ENCODE data around the gene NAA10.

Gene NAA10

DNA sequence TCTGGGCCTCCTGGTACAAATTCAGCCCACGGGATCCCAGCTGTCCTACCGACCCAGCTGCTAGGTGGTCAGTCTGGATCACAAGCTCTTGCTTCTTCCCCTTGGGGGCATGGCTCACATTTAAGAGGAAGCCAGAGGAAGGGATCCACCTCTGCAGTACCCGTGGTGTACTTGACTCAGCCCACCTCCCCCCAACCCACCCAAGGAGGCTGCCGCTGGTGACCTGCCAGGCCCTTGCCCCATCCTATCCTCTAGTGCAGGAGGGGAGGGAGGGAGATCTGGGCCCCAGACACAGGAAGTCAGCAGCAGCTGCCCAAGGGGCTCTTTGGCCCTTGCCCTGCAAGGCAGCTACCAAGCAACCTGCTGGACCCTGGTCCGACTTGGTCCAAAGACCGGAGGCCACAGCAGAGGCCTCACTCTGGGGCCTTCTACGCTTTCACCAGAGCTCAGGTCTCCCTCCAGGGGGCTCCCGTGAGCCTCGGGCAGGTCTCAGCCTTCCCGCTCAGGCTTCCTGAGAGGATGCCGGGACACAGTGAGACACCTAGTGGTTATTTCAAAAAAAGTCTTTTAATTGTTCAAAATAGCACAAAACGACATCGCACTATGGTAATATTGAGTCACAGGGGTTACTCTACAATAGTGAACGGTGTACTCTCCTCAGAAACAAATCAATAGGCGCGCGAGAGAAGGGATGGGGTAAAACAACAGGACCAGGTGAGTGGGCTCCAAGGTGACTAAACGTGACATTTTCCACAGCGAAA, 12.4 kb upstream of the NAA10 start:
- peak; percentile 84 for FAIRE-seq

DNA sequence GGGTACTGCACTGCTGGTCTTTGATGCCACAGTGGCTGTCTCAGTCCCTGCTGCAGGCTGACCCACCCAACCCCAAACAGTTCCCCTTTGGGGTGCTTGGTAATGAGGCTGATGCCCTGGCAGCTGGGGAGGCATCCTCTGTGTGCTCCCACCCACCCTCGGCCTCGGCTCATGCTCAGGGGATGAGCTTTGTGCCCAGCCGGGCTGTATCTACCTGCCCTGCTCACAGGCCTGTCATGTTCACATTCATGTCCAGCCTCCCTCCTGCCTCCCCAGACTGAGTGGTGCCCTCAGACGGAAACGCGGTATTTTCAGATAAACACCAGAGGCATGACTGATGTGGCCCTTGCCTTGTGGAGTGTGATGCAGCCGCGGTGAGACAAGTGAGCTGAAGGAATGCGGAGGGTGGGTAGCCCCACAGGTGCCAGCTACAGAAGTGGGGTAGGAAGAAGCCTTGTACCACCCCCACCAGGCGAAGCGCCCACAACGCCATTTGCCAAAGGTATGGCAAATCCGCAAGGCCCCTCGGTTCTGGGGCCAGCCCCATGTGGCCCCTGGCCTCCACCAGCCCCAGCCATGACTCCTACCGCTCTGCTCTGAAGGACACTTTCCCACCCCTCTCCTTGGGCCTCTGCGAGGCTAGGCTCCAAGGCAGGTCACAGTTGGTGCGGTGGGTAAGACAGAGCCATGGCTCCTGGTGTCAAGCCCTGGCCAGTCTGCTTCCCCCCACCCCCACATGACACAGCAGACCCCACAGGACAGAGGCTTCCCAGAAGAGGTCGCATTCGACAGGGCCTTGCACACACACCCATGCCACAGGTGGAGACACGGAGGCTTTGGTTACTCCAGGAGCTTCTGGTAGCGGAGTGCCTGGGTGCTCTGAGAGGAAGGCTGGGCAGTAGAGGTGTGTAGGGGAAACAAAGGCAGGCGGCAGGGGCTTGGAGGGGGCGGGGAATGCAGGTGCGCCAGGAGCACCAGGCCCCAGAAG, 11.4 kb upstream of the NAA10 start:
- no peak for FAIRE-seq

DNA sequence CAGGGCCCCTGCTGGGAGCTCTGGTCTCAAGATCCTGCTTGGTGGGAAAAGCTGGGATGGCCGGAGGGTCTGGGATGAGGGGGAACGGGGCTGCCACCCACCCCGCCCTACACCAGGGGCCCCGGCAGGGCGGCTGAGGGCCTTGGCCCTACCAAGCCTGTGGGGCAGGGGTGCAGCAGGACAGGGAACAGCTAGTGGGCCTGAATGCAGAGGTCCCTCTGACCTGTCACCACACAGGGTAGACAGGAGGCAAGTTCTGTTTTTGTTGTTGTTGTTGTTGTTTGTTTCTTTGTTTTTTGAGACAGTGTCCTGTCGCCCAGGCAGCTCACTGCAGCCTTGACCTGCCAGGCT, 9.9 kb upstream of the NAA10 start:
- FAIRE-seq, result no peak

DNA sequence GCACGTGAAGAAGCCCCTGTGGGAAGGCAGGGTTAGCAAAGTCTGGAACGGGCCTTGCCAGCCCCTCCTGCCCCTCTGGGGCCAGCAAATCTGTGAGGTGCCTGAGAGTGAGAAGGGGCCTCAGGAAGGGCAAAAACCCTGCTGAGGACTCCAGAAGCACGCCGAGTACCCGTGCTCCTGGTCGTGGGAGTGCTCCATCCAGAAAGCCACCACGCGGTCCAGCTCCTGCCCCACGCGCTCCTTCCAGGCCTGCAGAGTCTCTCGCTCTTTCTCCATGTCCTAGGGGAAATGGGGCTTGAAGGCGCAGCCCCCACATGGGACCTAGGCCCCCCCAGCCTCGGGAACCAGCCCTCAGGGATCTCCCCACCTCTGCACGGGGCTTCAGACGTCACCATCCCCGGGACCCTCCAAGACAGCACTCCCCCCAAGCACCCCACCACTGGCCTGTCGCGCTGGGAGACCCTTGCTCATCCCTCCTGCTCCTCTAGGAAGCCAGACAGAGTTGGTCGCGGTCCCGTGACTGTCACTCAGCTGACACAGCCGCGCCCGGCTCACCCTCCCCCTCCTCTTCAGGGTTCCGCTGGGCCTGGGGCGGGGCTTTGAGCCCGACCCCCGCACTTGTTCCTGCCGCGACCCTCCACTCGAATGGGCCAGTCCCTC, 9.4 kb upstream of the NAA10 start, which contains the start of gene RENBP:
TSS of gene RENBP (minus strand) at position 504 of the 660 bp plus-strand sequence. CDS start at position 471, 33 bp downstream.
- no peak for FAIRE-seq

DNA sequence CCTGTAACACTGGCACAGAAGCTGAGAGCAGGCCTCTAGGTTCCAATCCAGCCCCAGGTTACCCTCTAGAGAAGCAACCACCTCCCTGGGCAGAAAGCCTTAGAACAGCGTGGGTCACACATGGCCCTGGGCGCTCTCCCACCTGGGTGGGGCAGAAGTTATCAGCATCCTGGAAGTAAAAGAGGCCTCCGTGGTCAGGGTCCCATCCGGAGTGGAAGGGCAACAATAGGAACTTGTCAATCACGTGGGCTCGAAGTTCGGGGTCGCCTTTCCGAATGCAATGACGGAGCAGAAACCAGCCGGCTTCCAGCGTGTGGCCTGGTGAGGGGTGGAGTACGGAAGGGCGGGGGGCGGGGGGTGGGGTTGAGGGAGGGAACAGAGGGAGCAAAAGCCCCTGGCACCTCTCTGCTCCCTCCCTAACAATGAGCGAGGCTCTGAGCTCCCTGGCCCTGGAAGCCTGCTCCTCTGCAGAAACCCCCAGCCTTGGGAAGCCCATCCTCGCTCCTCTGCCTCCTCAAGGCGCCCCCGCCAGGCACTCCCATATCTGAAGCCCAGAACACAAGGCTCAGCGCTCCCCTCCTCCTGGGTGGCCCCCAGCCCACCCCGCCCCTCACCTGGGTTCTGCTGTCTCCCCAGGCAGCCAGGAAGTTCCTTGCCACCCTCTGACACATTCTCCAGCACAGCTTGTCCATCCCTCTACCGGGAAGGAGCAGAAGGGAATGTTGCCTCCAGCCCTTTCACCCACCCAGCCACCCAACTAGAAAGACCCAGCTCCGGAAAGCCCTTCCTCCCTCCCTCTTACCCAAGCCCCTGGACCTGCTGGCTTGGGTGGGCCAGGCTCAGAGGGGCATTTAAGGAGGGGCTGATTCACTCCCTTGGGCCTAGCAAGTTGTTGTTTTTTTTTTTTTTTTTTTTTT, 6.8 kb upstream of the NAA10 start:
- no peak for FAIRE-seq

DNA sequence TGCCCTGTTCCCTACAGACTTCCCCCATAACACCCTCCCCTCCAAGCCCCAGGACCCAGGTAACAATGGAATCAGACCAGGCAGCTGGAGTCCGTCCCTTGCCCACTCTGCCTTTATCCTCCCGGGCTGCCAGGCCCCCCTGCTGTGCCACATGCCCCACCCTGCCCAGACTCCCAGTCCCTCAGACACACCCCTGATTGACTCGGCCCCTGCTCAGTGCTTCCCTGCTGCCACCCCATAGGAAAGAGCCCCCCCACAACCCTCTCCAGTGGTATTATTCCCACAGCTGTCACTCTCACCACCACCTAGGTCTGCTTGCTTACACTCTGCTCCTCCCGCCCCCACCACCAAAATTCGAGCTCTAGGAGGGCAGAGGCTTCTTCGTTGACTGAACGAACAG, 4.7 kb upstream of the NAA10 start:
- no peak for FAIRE-seq

DNA sequence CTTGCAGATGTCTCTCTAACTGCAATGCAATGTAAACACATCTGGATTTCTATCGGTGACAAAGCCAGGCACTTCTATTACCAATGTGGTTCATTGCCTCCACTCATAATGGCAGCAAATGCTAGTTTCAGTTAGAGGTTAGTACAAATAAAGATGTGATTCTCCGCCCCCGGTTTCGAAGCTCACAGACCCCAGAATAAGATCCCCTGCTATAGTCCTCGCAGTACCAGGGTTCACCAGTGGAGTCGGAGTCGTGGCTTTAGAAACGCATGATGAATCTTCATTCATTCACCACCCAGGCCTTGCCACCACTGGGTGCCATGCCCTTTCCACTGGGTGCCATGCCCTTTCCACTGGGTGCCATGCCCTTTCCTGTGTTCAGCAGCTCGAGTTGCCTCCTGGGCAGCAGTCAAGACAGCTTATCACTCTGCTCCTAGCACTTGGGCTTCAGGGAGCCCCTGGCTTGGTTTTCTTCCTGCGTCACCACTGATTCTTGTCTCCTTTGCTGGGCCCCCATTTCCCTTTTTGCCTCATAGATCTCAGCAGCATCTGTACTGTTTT, 3.5 kb upstream of the NAA10 start:
- FAIRE-seq, result no peak

DNA sequence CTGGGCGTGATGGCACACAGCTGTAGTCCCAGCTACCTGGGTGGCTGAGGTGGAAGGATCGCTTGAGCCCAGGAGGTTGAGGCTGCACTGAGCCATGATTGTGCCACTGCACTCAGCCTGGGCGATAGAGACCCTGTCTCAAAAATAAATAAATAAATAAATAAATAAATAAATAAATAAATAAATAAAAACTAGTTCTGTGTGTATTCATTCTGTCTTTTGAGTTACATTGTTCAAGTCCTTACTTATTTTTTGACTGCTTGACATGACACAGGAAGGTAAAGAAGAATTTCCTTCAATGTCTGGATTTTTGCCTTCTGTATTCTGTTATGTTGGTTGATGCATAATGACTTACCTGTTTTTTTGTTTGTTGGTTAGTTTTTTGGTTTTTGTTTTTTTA, 2.2 kb upstream of the NAA10 start:
- no peak for FAIRE-seq

DNA sequence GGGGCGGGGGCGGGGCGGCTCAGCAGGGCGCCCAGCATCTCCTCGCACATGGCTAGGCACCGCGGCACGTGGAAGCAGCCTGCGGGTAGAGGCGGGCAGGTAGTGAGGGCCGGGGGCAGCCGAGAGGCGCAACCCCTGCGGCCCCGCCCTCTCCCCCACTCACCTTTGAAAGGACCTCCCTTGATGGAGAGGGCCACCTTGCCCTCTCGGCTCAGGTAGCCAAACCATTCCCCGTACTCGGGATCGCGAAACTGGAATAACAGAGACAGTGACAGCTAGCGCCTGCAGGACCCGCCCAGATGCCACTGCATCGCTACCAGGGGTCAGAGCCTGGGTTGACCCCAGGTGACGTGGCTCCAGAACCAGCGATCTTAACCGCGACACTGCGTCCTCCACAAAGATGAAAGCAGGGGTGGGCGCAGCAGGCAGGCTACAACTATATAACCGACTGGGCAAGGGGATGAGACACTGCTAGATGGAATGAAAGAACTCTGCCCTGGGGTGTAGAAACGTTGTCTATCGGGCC, 552 bp upstream of the NAA10 start:
- FAIRE-seq, result no peak

DNA sequence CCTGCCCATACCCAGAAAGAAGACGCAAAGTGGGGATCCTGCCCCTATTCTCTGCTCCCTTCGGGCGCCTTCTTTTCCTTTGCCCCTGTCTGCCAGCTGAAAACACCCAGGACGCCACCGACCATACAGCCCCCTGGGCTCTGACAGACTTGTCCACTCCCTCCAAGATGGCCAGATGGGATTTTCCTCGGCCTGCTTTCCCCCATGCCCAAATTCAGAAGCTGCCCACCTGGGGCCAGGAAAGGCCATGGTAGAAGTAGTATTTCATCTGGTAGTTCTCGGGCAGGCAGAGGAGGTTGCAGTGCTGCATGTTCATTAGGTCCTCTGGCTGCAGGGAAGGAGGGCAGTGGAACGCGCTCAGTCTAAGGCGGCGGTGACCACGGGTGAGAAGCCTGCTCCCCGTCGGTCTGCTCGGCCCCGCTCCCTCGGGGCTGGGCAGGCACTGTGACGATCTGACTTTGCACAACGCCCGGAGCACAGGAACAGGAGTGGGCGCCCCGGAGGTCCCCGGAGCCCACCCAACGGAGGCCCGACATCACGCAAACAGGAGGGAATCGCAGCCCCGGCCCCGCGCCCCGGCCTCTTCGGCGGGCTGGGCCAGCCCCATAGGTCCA, 582 bp downstream of the NAA10 start:
- no peak for FAIRE-seq

DNA sequence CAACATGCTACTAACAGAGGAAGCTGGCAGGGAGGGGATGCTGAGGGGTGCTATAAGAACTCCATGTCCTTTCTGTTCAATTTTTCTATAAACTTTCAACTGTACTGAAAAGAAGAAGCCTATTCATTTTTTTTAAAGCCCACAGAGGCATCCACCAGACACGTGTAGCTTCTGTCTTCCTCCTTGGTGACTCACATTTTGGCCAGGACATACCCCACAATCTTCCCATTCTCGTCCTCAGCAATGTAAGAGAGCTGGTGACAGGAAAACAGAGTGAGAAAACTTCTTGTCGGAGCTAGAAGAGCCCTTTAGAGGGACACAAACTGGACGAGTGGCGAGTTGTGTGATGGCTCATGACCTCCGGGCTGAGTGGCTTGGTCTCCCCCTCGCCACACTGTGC, 1.1 kb downstream of the NAA10 start:
- no peak for FAIRE-seq

DNA sequence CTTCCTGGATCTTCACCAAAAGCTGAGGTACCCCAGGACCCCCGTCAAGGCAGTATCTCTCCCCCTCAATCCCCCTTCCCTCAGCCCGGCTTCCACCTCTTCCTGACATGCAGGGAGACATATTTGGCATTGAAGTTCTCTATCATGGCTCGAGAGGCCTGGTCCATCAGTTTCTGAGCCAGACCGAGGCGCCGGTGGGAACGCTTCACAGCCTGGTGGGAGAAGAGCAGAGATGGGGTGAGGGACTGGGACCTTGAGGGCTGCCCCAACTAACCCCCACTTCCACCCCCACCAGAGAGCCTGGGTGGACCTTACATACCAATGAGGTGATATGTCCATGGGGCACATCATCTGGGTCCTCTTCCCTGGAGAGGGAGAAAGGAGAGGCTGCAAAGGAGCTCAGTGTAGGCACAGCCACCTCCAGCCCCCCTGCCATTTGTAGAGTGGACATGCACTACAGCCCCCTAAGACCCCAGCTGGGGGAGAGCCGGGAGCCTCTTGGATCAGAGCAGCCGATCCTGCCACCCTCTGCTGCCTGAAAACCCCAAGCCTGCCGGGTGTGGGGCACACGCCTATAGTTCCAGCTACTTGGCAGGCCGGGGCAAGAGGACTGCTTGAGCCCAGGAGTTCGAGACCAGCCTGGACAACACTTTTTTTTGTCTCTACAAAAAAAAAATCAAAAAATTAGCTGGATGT, 2.5 kb downstream of the NAA10 start:
- FAIRE-seq, result no peak

DNA sequence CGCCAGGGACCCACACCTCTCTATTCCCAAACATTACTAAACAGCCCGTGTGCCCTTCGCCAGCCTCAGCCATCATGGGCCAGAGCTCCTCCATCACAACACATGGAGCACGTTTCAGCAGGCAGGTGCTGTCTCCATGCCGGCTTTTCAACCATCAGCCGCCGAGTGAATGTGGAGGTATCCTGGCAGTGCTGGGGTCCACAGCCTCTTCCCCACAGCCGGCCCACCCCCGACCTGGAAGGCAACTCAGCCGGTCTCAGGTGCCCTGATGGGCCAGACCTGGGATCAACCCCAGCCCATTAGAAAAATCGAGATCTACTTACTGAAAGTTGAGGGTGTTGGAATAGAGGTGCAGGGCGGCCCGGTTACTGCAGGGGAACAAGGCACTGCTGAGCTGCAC, 3.1 kb downstream of the NAA10 start:
- no peak for FAIRE-seq

DNA sequence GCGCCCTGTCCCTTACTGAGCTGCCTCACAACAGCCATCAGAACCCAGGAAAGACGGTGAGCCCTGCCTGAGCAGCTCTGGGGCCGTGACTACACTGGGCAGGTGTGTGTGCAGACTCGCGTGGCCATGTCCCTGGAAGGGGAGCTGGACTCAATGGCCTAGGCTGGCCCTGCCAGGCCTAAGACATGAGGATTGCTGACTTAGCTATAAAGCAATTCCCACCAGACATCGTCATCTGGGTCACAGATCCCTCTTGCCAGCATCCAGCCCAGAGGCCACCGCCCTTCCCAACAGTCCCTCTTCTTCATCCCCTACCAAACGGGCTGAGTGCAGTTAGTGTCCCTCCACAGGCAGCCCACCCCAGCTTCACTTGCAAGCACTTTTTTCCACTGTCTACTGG, 3.7 kb downstream of the NAA10 start:
- no peak for FAIRE-seq

DNA sequence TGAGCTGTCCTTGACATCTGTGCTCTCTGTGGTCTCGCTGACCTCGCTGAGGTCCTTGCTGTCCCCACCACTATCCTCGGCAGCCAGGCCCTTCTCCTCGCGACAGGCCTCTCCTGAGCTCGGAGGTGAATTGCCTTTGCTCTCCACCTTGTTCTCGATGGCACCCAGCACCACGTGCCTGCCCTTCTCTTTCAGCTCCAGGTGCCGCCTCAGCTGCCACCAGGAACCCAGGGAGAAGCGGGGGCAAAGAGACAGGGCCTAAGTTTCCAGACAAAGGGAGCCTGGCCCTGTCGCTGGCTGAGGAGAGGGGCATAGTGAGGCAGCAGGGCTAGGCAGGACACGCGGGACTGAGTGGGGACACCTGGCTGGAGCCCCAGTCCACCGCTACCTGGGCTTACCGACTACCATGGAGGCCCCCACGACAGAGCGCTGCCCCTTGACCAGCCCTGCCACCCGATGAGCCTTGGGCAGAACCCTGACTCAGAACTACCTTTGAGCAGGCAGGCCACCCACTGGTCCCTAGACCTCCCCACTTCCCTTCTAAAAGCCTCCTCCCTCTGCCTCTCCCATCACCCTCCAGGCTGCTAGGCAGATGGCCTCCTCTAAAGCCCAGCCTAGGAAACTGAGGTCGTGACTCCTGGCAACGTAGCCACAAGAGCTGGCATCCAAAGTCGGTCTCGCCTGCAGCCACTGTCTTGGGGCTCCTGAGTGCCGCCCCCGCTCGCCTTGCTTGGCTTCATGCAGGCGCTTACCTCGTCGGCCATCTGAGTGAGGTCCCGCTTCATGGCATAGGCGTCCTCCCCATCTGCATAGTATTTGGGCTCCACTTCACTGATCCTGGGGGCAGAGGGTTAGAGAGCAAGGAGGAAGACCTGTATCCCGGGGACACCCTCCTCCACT, 4.6 kb downstream of the NAA10 start:
- no peak for FAIRE-seq

DNA sequence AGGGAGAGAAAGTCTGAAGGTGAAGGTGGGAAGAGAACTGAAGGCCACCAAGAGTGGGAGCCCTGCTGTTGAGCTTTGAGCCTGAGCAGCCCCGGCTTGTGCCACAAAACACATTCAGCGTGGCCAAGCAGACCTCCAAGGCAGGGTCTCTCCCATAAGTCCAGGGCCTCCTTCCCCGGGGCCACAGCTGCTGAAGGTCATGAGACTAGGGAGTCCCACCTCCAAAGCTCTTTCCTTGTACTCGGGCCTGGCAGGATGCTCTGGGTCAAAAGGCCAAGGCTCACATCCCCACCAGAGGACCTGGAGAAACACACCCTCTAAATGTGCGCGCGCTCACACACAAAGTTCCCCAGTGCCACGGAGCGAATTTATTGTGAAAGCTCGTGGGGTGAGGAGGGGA, 5.3 kb downstream of the NAA10 start:
- FAIRE-seq, result no peak

DNA sequence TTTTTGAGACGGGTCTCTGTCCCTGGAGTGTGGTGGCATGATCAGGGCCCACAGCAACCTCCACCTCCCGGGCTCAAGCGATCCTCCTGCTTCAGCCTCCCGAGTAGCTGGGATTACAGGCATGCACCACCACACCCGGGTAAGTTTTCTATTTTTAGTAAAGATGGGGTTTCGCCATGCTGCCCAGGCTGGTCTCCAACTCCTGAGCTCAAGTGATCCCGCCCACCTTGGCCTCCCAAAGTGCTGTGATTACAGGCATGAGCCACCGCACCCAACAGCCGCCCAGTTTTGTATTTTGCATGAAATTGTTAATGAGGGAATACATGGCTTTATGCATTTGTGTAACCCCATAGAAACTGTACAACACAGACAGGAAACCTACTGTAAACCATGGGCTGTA, 6.0 kb downstream of the NAA10 start:
- no peak for FAIRE-seq

DNA sequence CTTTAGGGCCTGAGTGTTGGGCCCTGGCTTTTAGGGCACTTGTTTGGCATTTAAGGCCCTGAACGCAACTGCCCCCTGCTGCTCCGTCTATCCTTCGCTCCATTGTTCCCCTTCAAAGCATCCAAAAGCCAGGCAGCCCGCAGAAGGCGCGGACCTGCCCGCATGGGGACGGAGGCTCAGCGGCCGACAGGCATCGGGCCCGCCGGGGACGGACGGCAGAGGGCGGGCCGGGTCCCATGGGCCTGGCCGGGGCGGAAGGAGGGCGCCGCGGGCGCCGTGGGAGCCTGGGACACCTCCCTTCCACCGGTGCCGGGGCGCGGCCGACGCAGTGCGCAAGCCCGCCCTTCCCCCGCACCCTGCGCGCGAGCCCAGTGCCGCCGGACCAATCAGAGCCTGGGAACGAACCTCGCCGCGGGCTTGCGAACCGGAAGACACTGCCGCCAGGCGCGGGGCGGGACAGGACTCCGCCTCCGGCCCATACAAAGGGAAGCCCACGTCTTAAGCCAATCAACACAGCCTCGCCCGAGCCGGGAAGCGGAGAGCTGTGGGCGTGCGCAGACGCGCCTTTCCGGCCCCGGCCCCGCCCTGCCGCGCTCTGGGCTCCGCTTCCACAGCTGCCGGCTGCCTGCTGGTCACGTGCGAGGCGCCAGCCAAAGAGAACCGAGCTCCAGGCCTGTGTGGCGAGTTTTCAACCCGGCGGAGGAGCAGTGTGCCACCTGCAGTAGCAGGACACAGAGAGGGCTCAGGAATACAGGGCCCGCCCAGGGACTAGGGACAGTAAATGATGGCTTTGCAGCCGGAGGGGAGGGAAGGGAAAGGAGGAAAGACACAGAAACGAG, 6.7 kb downstream of the NAA10 start:
- peak; percentile 84 for FAIRE-seq

DNA sequence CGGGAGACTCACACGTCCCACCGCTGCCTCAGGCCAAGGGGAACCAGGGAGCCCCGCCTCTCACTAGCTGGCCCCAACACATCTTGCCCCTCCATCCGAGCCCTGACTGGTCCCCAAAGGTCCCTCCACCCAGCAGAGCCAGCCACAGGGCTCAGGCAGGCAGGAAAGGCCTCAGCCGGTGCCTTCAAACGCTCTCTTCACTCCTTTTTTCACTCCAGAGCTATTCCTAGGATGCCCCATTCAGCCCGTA, 7.2 kb downstream of the NAA10 start:
- FAIRE-seq, result no peak
